Measurements from ENCODE around the gene KCNMB1. TPM values are rescaled to one million over a fixed set of nuclear protein-coding genes. Genes with fewer than 3 reads are reported as not detected.

The KCNMB1 gene
- polyA plus RNA-seq, 1 donor (not counting 4 experiments of a cell fraction or from before 2014, with no cell fraction given): not detected

DNA sequence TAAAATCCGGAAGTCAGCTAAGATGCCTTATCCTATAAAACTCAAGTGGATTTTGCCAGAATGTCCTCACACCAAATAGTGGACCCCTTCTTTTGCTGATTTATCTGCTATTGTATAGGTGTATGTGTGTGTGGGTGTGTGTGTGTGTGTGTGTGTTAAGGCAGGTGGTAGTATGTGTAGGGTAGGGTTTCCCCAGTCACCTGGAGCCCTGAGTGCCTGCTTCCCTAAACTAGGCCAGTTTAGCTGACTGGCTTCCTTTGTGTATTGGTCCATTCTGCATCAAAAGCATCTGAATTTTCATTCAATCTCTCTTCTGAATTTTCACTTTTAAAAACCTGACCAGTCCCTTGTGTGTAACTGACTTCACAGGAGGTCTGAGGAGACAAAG lies 49.4 kb downstream of the KCNMB1 start:
- H3K9ac ChIP-seq (ENCODE audit: control insufficient read depth, extremely low read depth, insufficient read depth, low read length): no peak overlapping the region
- no peak overlapping the region for H2AFZ ChIP-seq (ENCODE audit: control insufficient read depth, low read length)
- H3K4me3 ChIP-seq (ENCODE audit: control insufficient read depth in 2 of 3, extremely low read depth in 1 of 3, insufficient read depth in 2 of 3, low read depth in 1 of 3, low read length in 3 of 3): no peak overlapping the region
- H3K4me1 ChIP-seq (ENCODE audit: control insufficient read depth, extremely low read depth, insufficient read depth, low read length): no peaks in the 10 kb centered on the region
- H3K27me3 ChIP-seq (ENCODE audit: control insufficient read depth, extremely low read depth, insufficient read depth, low read length): no peaks in the 10 kb centered on the region
- H3K4me2 ChIP-seq (ENCODE audit: control insufficient read depth, extremely low read depth, insufficient read depth, low read depth, low read length): no peak overlapping the region
- no peaks in the 10 kb centered on the region for H4K20me1 ChIP-seq (ENCODE audit: control insufficient read depth, extremely low read depth, insufficient read depth, low read length)
- no peak for TF ChIP-seq EZH2 (IDR thresholded peaks at IDR 0.05; ENCODE audit: low read length)
- TF ChIP-seq, protein P1, sequence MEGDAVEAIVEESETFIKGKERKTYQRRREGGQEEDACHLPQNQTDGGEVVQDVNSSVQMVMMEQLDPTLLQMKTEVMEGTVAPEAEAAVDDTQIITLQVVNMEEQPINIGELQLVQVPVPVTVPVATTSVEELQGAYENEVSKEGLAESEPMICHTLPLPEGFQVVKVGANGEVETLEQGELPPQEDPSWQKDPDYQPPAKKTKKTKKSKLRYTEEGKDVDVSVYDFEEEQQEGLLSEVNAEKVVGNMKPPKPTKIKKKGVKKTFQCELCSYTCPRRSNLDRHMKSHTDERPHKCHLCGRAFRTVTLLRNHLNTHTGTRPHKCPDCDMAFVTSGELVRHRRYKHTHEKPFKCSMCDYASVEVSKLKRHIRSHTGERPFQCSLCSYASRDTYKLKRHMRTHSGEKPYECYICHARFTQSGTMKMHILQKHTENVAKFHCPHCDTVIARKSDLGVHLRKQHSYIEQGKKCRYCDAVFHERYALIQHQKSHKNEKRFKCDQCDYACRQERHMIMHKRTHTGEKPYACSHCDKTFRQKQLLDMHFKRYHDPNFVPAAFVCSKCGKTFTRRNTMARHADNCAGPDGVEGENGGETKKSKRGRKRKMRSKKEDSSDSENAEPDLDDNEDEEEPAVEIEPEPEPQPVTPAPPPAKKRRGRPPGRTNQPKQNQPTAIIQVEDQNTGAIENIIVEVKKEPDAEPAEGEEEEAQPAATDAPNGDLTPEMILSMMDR (optimal IDR thresholded peaks at IDR 0.05 in 1 of 3, IDR thresholded peaks at IDR 0.05 in 1 of 3, conservative IDR thresholded peaks at IDR 0.05 in 1 of 3; ENCODE audit: extremely low read depth in 1 of 3, insufficient read depth in 2 of 3, low read length in 3 of 3): no peak
- dilution Hi-C loops (cut with MboI; ENCODE audit: extremely low pct_ligation_motif_present, low sequenced_read_pairs): no loop called here
- no peaks in the 10 kb centered on the region for H3K36me3 ChIP-seq (ENCODE audit: control insufficient read depth in 2 of 2, extremely low read depth in 1 of 2, insufficient read depth in 2 of 2, low read length in 2 of 2)
- H3K27ac ChIP-seq (ENCODE audit: control insufficient read depth, insufficient read depth, low read length): no peak overlapping the region
- FAIRE-seq: no peak
- no peaks in the 10 kb centered on the region for H3K9me1 ChIP-seq (ENCODE audit: control insufficient read depth, extremely low read depth, insufficient read depth, low read length)
- no peaks in the 10 kb centered on the region for H3K79me2 ChIP-seq (ENCODE audit: control insufficient read depth, insufficient read depth, low read length)
- no peaks in the 10 kb centered on the region for H3K9me3 ChIP-seq (ENCODE audit: control insufficient read depth, low read depth, low read length)
- no peak for DNase-seq (ENCODE audit: low read depth, low spot score)

DNA sequence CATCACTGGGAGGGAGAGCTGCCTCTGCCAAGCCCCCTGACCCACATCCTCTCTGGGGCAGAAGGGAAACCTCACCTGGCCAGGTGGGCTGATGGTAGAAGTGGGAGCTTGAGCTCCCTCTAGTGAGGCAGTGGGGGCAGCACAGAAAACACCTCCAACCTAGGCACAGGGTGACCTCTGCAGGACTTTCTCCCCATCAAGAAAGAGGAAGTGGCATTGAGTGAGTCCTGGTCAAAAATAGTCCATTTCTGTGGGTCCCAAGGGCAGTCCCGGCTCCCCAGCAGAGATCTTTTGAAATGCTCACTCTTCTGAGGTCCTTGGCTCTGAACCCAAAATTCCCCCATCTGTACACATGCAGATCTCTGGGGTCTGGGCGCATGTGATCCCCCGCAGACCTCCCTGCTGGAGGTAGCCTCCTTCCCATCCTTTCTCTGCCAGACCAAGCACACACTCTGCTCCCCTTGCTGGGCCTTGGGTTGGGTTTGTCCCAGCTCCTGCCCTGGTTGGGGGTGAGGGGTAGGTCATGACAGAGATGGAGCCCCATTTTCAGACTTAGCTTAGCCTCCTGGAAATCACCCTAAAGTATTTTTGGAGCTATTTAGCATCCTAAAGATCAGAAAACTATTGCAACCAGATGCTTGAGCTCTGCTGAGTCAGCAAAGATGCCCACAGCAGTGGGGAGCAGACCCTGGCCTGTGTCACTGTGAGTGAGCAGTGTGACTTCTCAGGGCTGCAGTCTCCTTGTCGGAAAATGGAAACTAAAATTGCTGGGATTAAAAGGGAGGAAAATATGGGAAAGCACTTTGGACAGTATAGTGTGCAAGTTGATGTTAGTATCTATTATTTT lies 50.0 kb downstream of the KCNMB1 start:
- no peaks in the 10 kb centered on the region for H3K36me3 ChIP-seq (ENCODE audit: control insufficient read depth in 2 of 2, extremely low read depth in 1 of 2, insufficient read depth in 2 of 2, low read length in 2 of 2)
- no peak overlapping the region for H2AFZ ChIP-seq (ENCODE audit: control insufficient read depth, low read length)
- no peak for TF ChIP-seq EZH2 (IDR thresholded peaks at IDR 0.05; ENCODE audit: low read length)
- TF ChIP-seq, protein P1 (optimal IDR thresholded peaks at IDR 0.05 in 1 of 3, IDR thresholded peaks at IDR 0.05 in 1 of 3, conservative IDR thresholded peaks at IDR 0.05 in 1 of 3; ENCODE audit: extremely low read depth in 1 of 3, insufficient read depth in 2 of 3, low read length in 3 of 3): peak; percentile 16 to 55 (median 35)
- H3K79me2 ChIP-seq (ENCODE audit: control insufficient read depth, insufficient read depth, low read length): no peaks in the 10 kb centered on the region
- no peak overlapping the region for H3K4me2 ChIP-seq (ENCODE audit: control insufficient read depth, extremely low read depth, insufficient read depth, low read depth, low read length)
- H3K4me1 ChIP-seq (ENCODE audit: control insufficient read depth, extremely low read depth, insufficient read depth, low read length): no peaks in the 10 kb centered on the region
- H3K9me1 ChIP-seq (ENCODE audit: control insufficient read depth, extremely low read depth, insufficient read depth, low read length): no peaks in the 10 kb centered on the region
- H3K27ac ChIP-seq (ENCODE audit: control insufficient read depth, insufficient read depth, low read length): no peak overlapping the region
- no peak for DNase-seq (ENCODE audit: low read depth, low spot score)
- H3K27me3 ChIP-seq (ENCODE audit: control insufficient read depth, extremely low read depth, insufficient read depth, low read length): no peaks in the 10 kb centered on the region
- no peak overlapping the region for H3K9ac ChIP-seq (ENCODE audit: control insufficient read depth, extremely low read depth, insufficient read depth, low read length)
- no peak for FAIRE-seq
- H3K9me3 ChIP-seq (ENCODE audit: control insufficient read depth, low read depth, low read length): no peaks in the 10 kb centered on the region
- H3K4me3 ChIP-seq (ENCODE audit: control insufficient read depth in 2 of 3, extremely low read depth in 1 of 3, insufficient read depth in 2 of 3, low read depth in 1 of 3, low read length in 3 of 3): no peak overlapping the region
- no peaks in the 10 kb centered on the region for H4K20me1 ChIP-seq (ENCODE audit: control insufficient read depth, extremely low read depth, insufficient read depth, low read length)
- dilution Hi-C loops (cut with MboI; ENCODE audit: extremely low pct_ligation_motif_present, low sequenced_read_pairs): no loop called here
